Peyer's patch (tissue), 4 donors: Measurements from ENCODE around the gene BICRA. TPM values are rescaled to one million over a fixed set of nuclear protein-coding genes. Genes with fewer than 3 reads are reported as not detected.

ENCODE experiments used
- DNase-seq, 3 donors: peaks; one replicate each; pipeline ENCODE4 v3.0.0-alpha.2; 2017 to 2019
- H3K27ac ChIP-seq, 4 donors: fragments of 200-600 bp; sonication (generic); one replicate each; pipeline ENCODE4 v1.5.1; 2016 to 2019
- H3K27me3 ChIP-seq, 2 donors: fragments of 200-600 bp; sonication (generic); one replicate each; pipeline ENCODE4 v1.5.1; 2019
- H3K36me3 ChIP-seq, 3 donors: fragments of 200-600 bp; sonication (generic); one replicate each; pipeline ENCODE4 v1.5.1; 2016 to 2019
- H3K4me1 ChIP-seq, 4 donors: fragments of 200-600 bp; sonication (generic); one replicate each; pipeline ENCODE4 v1.5.1; 2016 to 2019
- H3K4me3 ChIP-seq, 4 donors: fragments of 200-600 bp; sonication (generic); 1 replicate in 3 of 4; 2 replicates in 1 of 4; pipeline ENCODE4 v1.5.1; 2016 to 2019; ENCODE audit warnings: mild to moderate bottlenecking in 1 of 4
- H3K9me3 ChIP-seq, 4 donors: fragments of 200-600 bp; sonication (generic); one replicate each; pipeline ENCODE4 v1.5.1; 2016 to 2019; ENCODE audit warnings: mild to moderate bottlenecking in 1 of 4
- POLR2A ChIP-seq, 2 donors: fragments of 450-650 bp; IDR thresholded peaks; one replicate each; pipeline ENCODE4 v1.5.1; 2017; ENCODE audit warnings: antibody characterized with exemption in 2 of 2, mild to moderate bottlenecking in 2 of 2, moderate library complexity in 2 of 2
- total RNA-seq, 4 donors: library from RNA; depleted of rRNA; stranded (reverse); fragments of >200 nt; gene quantifications; one replicate each; pipeline ENCODE4 v1.1.0, GENCODE V29; 2016
- TF ChIP-seq, protein P1 (sequence below), 6 experiments: fragments of 450-650 bp in 4 of 6; fragments of 200-600 bp in 2 of 6; sonication (generic) in 1 of 6; IDR thresholded peaks; one replicate each; pipeline ENCODE4 v1.5.1; 2017 to 2019; ENCODE audit warnings: antibody characterized with exemption in 6 of 6, mild to moderate bottlenecking in 3 of 6, moderate library complexity in 1 of 6

The BICRA gene
- total RNA-seq, 4 donors from 2014 or later = 8.2 to 14.9 (median 13.3) TPM

DNA sequence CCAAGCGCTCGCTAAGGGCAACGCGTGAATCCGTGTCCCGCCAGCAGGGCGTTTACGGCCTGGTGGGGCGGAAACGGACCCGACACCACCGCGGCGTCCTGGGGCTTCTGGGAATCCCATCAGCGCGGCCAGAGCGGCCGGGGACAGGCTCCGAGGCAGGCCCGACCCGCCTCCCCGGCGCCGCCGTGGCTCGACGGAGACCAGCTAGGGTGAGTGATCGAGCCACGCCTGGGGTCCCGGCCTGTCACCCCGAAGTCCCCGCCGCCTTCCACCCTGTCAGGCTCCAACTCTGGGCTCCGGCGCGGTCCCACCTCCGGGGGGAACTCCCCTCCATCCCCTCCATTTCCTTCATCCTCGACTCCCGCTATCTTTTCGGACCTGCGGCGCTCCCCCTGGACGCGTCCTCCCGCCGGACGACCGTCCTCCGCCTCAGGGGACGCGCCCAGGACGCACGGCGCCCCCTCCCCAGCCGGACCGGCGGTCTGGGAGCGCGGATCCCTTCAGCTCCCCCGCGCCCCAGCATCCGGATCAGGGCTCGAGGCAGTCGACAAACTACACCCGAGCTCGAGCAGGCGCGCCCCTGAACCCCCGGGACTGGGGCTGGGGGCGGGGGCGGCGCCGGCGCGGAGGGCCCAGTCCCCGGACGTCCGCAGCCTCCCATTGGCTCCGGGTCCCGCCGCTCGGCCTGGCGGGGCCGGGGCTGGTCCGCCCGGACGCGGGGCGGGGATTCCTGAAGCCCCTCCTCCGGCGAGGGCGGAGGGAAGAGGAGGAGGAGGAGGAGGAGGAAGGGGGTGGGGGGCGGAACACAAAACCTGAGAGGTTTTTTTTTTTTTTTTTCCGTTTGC, 638 bp upstream of the BICRA start:
- H3K36me3 ChIP-seq = no peaks in the 10 kb centered on the region
- peak; percentile 94 to 97 (median 96) for DNase-seq
- peak overlapping the region; percentile 71 to 100 (median 90) for H3K4me3 ChIP-seq
- peaks cover 0 to 41% (median 14%) of the 10 kb centered on the region in 4 donors for H3K4me1 ChIP-seq
- TF ChIP-seq, protein P1, sequence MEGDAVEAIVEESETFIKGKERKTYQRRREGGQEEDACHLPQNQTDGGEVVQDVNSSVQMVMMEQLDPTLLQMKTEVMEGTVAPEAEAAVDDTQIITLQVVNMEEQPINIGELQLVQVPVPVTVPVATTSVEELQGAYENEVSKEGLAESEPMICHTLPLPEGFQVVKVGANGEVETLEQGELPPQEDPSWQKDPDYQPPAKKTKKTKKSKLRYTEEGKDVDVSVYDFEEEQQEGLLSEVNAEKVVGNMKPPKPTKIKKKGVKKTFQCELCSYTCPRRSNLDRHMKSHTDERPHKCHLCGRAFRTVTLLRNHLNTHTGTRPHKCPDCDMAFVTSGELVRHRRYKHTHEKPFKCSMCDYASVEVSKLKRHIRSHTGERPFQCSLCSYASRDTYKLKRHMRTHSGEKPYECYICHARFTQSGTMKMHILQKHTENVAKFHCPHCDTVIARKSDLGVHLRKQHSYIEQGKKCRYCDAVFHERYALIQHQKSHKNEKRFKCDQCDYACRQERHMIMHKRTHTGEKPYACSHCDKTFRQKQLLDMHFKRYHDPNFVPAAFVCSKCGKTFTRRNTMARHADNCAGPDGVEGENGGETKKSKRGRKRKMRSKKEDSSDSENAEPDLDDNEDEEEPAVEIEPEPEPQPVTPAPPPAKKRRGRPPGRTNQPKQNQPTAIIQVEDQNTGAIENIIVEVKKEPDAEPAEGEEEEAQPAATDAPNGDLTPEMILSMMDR (IDR thresholded peaks at IDR 0.05) = peak in 5 of 6 experiments; percentile 12 to 54 (median 46)
- TF ChIP-seq POLR2A (IDR thresholded peaks at IDR 0.05) = peak; percentile 74 to 87
- peak overlapping the region; percentile 94 to 98 (median 96) for H3K27ac ChIP-seq
- no peaks in the 10 kb centered on the region for H3K9me3 ChIP-seq
- H3K27me3 ChIP-seq = no peaks in the 10 kb centered on the region

DNA sequence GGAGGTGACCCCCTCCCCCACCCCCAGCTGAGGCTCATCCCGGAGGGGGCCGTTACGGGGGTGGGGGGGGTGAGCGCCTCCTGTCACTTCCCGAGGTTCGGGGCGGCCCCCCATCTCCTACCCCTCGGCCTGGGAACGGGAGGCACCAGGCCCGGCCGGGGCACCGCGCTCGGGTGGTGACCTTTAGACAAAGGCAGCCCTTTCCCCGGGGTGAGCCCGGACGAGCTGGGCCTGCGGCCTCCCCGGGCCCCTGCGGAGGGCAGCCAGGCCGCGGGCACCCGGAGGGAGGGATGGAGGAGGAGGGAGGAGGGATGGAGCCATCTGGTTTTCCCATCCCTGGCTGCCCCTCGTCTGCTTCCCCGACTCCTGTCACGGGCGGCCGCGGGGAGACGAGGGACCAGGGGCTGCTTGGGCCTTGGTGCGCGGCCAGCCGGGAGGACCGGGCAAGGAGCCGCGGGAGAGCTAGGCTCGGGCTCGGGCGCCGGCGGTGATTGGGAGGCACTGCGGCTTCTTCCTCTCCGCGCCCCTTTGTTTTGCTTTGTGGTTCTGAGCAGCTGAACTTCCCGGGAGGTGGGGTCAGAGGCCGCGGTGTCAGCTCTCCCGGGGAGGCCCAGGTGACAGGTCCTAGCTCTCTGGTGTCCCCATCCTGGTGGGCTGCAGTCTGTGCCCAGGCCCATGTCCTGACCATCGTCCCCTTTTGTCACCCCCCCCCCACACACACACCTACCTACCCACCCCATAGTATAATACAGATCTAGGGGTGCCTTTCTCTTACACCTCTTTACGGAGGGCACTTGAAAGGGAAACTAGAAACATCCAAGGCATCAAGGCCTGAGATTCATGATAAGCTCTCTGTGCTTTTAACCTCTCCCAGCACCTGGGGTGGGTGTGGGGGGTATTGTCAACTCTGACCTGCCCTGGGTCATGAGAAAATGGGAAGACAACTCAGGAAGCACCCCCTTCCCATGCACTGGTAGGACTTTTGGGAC, 1.3 kb downstream of the BICRA start:
- Histone ChIP-seq H3K4me3 (peak overlapping the region; percentile 71 to 100 (median 90)), H3K36me3 (no peaks in the 10 kb centered on the region), H3K4me1 (peaks cover 0 to 43% (median 14%) of the 10 kb centered on the region in 4 donors), H3K27ac (peak overlapping the region; percentile 94 to 98 (median 96)), H3K27me3 (no peaks in the 10 kb centered on the region), H3K9me3 (no peaks in the 10 kb centered on the region)
- TF ChIP-seq POLR2A (IDR thresholded peaks at IDR 0.05) = peak; percentile 44 to 56
- TF ChIP-seq, protein P1 (IDR thresholded peaks at IDR 0.05) = peak in 2 of 6 experiments; percentile 21 to 22
- DNase-seq = peak; percentile 57 to 83 (median 80)

DNA sequence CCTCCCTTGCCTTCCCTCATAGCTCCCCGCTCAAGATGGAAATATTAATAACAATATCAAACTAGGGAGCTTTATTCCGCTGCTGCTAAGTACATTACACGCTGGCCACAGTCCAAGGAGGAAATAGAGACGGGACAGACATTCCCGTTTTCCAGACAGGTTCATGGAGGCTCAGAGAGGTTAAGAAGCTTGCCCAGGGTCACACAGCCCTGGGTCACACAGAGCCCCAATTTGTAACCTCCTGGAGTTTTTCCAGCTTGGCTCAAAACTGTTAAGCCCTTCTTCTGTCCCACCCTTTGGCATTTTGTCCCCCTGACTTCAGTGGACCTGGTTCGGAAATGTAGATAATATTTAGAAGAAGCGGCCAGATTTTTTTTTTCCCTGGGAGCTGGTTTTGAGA, 2.0 kb downstream of the BICRA start:
- Histone ChIP-seq H3K36me3 (no peaks in the 10 kb centered on the region), H3K4me3 (peak overlapping the region in 2 of 4 donors; percentile 71 to 88), H3K27me3 (no peaks in the 10 kb centered on the region), H3K9me3 (no peaks in the 10 kb centered on the region), H3K4me1 (peaks cover 0 to 43% (median 14%) of the 10 kb centered on the region in 4 donors), H3K27ac (peak overlapping the region; percentile 94 to 98 (median 96))
- TF ChIP-seq POLR2A (IDR thresholded peaks at IDR 0.05) = no peak
- TF ChIP-seq, protein P1 (IDR thresholded peaks at IDR 0.05) = no peak
- DNase-seq = peak in 1 of 3 donors; percentile 52

DNA sequence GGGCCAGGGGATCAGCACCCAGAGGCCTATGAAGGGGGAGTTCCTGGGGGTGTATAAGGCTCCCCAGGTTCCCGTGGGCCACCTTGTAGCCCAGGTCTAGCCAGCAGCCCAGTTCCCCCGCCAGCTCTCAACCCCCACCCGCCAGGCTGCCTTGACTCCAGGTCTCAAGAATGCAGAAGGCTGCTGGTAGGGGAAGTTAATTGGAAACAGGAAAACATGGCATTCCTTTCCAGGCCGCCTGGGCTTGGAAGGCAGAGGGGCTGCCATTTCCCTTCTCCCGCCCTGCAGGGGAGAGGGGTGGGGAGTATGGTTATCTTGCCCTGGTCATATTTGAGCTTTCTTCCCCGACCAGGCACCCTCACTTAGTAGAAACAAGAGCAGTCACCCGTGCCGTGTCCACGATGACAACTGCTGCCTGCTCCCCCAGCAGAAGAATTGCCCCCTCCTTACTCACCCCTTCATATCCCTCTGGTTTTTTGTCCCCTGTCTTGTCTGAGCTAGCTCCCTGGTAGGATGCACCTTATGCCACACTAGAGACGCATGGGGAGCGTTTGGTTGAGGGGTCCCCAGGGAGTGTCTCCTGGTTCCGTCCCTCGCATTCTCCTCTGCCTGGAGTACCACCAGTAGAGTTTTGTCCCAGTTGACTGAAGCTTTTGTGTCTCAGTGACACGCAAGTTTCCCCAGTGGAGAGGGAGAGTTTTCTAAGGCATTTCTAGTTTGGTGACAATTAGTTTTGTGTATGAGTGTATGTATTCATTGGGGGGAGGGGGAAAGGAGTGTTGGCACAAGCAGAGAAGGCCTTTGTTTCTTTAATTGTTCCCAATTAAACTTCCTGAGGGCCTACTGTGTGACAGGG, 4.5 kb downstream of the BICRA start:
- H3K4me3 ChIP-seq = no peak overlapping the region
- no peaks in the 10 kb centered on the region for H3K9me3 ChIP-seq
- H3K36me3 ChIP-seq = no peaks in the 10 kb centered on the region
- no peaks in the 10 kb centered on the region for H3K27me3 ChIP-seq
- TF ChIP-seq POLR2A (IDR thresholded peaks at IDR 0.05) = no peak
- TF ChIP-seq, protein P1 (IDR thresholded peaks at IDR 0.05) = no peak
- peak overlapping the region in 2 of 4 donors; percentile 46 to 65 for H3K27ac ChIP-seq
- peaks cover 0 to 34% (median 10%) of the 10 kb centered on the region in 4 donors for H3K4me1 ChIP-seq
- no peak for DNase-seq

DNA sequence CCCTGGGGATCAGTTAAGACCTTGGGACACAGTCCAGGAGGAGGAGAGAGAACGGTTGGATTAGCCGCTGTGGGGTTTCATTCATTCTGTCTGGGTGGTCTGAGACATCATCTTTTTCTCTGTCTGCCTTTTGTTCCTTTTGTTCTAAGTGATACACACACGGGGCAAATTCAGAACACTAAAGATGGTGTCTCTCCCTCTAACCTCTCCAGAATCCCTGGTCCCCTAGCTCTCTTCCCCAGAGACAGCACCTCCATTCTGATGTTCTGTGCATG, 5.0 kb downstream of the BICRA start:
- Histone ChIP-seq H3K27me3 (no peaks in the 10 kb centered on the region), H3K36me3 (no peaks in the 10 kb centered on the region), H3K4me1 (peaks cover 0 to 40% (median 12%) of the 10 kb centered on the region in 4 donors), H3K4me3 (no peak overlapping the region), H3K9me3 (no peaks in the 10 kb centered on the region), H3K27ac (peak overlapping the region in 1 of 4 donors; percentile 46)
- TF ChIP-seq, protein P1 (IDR thresholded peaks at IDR 0.05) = no peak
- no peak for DNase-seq
